ENCODE measurements around the gene GCK. TPM values are rescaled to one million over a fixed set of nuclear protein-coding genes. Genes with fewer than 3 reads are reported as not detected.

GCK gene
- total RNA-seq, 1 donor from 2014 or later: 2.7 TPM

- H3K9me3 ChIP-seq: no peaks in the 10 kb centered on the region
- no peak for TF ChIP-seq CTCF (IDR thresholded peaks at IDR 0.05)
- no peak overlapping the region for H3K27ac ChIP-seq
- H3K36me3 ChIP-seq: no peaks in the 10 kb centered on the region
- intact Hi-C loops (cut with DNase I): no loop called here
- DNase-seq (ENCODE audit: low spot score in 2 of 2): no peak
- no peaks in the 10 kb centered on the region for H3K27me3 ChIP-seq
- H3K4me1 ChIP-seq: peaks cover 0 to 8% of the 10 kb centered on the region in 2 donors
- H3K4me3 ChIP-seq: no peak overlapping the region
Observed at GRCh38 chr7:44142028-44142427, 47.2 kb downstream of the GCK start.

- DNase-seq (ENCODE audit: low spot score in 2 of 2): no peak
- no peaks in the 10 kb centered on the region for H3K27me3 ChIP-seq
- intact Hi-C loops (cut with DNase I): no loop called here
- no peaks in the 10 kb centered on the region for H3K9me3 ChIP-seq
- H3K4me1 ChIP-seq: peaks cover 0 to 8% of the 10 kb centered on the region in 2 donors
- no peaks in the 10 kb centered on the region for H3K36me3 ChIP-seq
- H3K27ac ChIP-seq: no peak within 1 kb of the TSS
- TF ChIP-seq CTCF (IDR thresholded peaks at IDR 0.05): no peak
- H3K4me3 ChIP-seq: no peak within 1 kb of the TSS
Observed at GRCh38 chr7:44141221-44141850, 47.9 kb downstream of the GCK start, which contains the start of gene MYL7. Gene MYL7 (minus strand): TSS chr7:44141332. CDS start chr7:44141305, 27 bp downstream.

- Histone ChIP-seq H3K9me3 (no peaks in the 10 kb centered on the region), H3K4me3 (no peak overlapping the region), H3K36me3 (no peaks in the 10 kb centered on the region), H3K27ac (no peak overlapping the region), H3K27me3 (no peaks in the 10 kb centered on the region), H3K4me1 (peaks cover 0 to 3% of the 10 kb centered on the region in 2 donors)
- TF ChIP-seq CTCF (IDR thresholded peaks at IDR 0.05): no peak
- DNase-seq (ENCODE audit: low spot score in 2 of 2): no peak
- intact Hi-C loops (cut with DNase I): no loop called here
Observed at GRCh38 chr7:44140341-44140740, 48.9 kb downstream of the GCK start.

GRCh38 chr7:44139311-44140010 lies 49.8 kb downstream of the GCK start:
- intact Hi-C loops (cut with DNase I): no loop called here
- no peaks in the 10 kb centered on the region for H3K9me3 ChIP-seq
- no peak for DNase-seq (ENCODE audit: low spot score in 2 of 2)

GRCh38 chr7:44138698-44139097 lies 50.5 kb downstream of the GCK start:
- Histone ChIP-seq H3K27me3 (no peaks in the 10 kb centered on the region), H3K36me3 (no peaks in the 10 kb centered on the region), H3K27ac (no peak overlapping the region), H3K4me3 (no peak overlapping the region), H3K9me3 (no peaks in the 10 kb centered on the region), H3K4me1 (no peaks in the 10 kb centered on the region)
- no peak for DNase-seq (ENCODE audit: low spot score in 2 of 2)
- TF ChIP-seq CTCF (IDR thresholded peaks at IDR 0.05): no peak
- intact Hi-C loops (cut with DNase I): no loop called here

More at GRCh38 chr7:44139311-44140010, 49.8 kb downstream of the GCK start:
- no peaks in the 10 kb centered on the region for H3K36me3 ChIP-seq
- TF ChIP-seq CTCF (IDR thresholded peaks at IDR 0.05): no peak
- no peaks in the 10 kb centered on the region for H3K27me3 ChIP-seq
- H3K4me1 ChIP-seq: no peaks in the 10 kb centered on the region
- no peak overlapping the region for H3K4me3 ChIP-seq
- H3K27ac ChIP-seq: no peak overlapping the region
